ENCODE data around the gene HCFC1R1.
A peak's percentile ranks its signal among the peaks of the same experiment; 100 is the strongest.
"Not testable (repeated sequence)": the region's sequence is repeated elsewhere in the genome, so short reads cannot be mapped to it uniquely, and the experiment has no call there.

HCFC1R1 gene, protein sequence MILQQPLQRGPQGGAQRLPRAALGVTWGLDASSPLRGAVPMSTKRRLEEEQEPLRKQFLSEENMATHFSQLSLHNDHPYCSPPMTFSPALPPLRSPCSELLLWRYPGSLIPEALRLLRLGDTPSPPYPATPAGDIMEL

DNA sequence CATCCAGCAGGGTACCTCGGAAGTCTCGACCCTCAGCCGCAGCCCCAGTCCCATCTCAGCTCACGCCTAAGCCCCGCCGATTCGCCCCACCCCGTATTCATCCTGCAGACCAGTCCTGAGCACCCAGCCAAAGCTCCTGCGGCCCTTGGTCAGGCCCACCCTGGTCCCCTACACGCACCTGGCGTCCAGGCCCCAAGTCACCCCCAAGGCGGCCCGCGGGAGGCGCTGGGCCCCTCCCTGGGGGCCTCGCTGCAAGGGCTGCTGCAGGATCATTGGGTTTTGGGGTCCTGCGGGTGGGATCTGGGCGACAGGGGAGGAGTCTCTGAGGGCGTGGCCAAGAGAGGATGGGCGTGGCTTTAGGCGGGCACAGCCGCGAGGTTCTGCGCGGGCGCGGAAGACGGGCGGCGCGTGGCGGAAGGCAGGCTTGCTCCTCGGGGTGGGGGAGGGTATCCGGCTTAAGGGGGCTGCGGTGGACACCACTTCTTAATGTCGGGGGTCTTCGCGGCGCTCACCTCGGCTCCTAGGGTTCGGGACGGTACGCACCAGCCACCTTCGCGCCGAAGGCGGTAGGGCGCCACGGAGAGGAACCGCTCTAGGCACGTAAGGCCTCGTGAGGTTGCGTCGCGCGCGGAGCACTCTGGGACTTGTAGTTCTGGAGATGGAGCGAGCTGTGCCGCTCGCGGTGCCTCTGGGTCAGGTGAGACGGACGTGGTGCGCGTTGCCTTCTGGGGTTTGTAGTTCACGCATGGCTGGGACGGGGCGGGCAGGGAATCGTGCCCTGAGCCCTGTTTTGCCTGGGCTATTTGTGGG lies at the start of gene HCFC1R1, which contains the start of gene THOC6:
TSS of gene HCFC1R1 (minus strand) at position 274 of the 810 bp plus-strand sequence. CDS start at position 273, 1 bp downstream.
TSS of gene THOC6 (plus strand) at position 367 of the 810 bp plus-strand sequence. CDS start at position 659, 292 bp downstream.
- DNase-seq: peak; percentile 96 to 99 (median 98)
- intact Hi-C loops (cut with DNase I): loop anchor here (2.0 kb wide), 1 partner anchor 19 kb away; no protein-coding TSS in a partner anchor

GRCh38 chr16:3073448-3073847 lies 49.7 kb upstream of the HCFC1R1 start:
- DNase-seq: no peak
- intact Hi-C loops (cut with DNase I): no loop called here

DNA sequence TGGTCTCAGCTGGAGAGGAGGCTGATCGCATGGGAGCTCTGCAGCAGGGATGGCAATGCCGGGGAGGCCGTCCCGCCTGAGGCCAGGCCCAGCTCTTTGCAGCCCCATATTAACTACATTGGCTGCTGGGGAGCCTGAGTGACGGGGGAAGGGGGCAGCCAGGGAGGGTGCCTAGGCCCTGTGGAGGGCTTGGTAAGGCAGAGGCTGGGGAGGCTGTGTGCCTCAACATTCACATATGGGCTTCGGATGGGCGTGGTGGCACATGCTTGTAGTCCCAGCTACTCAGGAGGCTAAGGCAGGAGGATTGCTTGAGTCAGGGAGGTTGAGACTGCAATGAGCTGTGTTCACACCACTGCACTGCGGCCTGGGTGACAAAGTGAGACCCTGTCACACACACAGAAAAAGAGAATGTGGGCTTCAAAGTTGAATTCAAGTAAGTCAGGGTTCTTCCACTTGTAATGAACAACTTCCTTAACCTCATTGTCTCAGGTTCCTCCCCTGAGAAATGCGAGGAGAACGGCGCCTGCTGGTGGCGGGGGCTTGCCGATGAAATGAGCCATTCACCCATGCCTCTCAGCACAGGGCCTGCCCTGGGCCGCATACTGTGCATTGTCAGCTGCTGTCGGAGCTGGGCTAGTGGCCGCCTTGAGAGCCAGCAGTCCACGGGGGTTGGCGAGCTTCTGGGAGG lies 49.0 kb upstream of the HCFC1R1 start:
- DNase-seq; intact Hi-C loops (cut with DNase I): not testable (repeated sequence)

DNA sequence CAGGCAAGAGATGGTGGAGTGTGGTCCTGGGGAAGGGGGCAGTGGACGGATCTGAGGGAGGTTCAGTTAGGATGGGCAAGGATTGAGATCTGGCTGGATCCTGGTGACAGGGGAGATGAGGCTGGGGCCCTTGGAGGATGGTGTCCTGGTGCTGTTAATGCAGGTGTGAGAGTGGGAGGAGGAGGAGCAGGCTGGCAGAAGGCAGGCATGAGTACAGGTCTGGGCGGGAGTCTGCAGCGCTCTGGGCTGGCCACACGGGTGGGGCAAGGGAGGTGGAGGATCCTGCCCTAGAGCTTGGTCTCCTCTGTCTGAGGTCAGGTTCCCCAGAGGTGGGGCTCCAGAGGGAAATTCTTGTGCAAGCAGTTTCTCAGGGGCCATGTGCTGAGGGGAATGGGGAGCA lies 48.4 kb upstream of the HCFC1R1 start:
- intact Hi-C loops (cut with DNase I); DNase-seq: not testable (repeated sequence)

DNA sequence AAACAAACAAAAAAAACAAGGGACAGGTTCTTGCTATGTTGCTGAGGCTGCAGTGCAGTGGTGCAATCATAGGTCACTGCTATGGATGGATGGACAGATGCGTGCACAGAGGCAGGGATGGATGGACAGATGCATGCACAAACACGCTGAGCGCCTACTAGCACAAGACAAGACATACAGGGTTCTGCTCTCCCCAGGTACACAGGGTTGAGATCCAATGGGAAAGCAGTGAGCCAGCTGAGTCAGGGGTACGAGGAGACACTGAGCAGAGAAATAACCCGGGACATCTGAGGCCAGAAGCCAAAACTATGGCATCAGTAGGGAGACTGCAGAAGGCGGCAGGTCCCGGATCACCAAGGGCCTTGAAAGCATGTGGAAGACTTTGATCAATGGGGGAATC lies 47.9 kb upstream of the HCFC1R1 start:
- intact Hi-C loops (cut with DNase I): no loop called here
- DNase-seq: no peak

GRCh38 chr16:3070608-3071111 lies 46.9 kb upstream of the HCFC1R1 start:
- intact Hi-C loops (cut with DNase I): no loop called here
- DNase-seq: no peak

GRCh38 chr16:3069146-3069545 lies 45.4 kb upstream of the HCFC1R1 start:
- intact Hi-C loops (cut with DNase I); DNase-seq: not testable (repeated sequence)

GRCh38 chr16:3068487-3068886 lies 44.7 kb upstream of the HCFC1R1 start:
- intact Hi-C loops (cut with DNase I): no loop called here
- no peak for DNase-seq

DNA sequence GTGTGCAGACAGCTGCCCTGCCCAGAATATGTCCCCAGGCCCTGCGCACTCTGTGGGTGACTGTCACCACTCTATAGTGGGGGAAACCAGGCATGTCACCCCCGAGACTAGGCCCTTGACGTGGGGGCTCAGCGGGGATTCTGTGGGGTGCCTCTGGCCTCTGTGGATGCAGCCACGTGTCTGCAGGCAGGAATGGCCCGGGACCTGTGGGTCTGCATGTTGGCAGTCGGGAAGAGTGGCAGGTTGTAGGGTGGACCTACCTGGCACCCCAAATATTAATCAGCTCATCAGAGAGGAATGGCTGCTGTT lies 42.7 kb upstream of the HCFC1R1 start:
- DNase-seq: no peak
- intact Hi-C loops (cut with DNase I): no loop called here

GRCh38 chr16:3065742-3066439 lies 42.1 kb upstream of the HCFC1R1 start:
- no peak for DNase-seq
- intact Hi-C loops (cut with DNase I): no loop called here

DNA sequence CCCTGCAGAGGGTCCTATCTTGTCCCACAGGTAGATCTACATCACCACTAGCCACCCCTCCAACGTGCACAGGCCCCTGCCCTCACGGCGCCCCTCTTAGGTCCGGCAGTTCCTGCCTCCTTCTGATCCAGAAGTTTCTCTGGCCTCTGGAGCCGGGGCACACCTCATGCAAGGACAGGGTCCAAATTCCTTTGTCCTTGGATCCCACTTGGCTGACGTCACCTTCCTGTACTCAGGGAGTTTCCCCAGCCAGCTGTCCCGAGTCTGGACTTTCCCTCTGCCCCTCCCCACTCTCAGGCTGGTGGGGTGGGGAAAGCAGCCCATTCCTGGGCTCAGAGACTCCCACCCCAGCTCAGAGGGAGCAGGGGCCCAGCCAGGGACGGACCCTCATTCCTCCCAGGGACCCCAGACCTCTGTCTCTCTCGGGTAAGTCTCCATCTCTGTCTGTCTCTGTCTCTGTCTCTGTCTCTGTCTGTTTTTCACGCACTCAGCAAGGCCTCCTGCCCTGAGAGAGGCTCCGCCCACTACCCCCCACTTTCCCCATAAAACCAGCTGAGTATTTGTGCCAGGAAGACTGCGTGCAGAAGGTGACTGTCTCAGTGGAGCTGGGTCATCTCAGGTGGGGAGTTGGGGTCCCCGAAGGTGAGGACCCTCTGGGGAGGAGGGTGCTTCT lies 41.5 kb upstream of the HCFC1R1 start, which contains the start of gene IL32:
TSS of gene IL32 (plus strand) at position 572 of the 673 bp plus-strand sequence. CDS start 172 bp downstream, outside the sequence.
- DNase-seq: no peak
- intact Hi-C loops (cut with DNase I): no loop called here

DNA sequence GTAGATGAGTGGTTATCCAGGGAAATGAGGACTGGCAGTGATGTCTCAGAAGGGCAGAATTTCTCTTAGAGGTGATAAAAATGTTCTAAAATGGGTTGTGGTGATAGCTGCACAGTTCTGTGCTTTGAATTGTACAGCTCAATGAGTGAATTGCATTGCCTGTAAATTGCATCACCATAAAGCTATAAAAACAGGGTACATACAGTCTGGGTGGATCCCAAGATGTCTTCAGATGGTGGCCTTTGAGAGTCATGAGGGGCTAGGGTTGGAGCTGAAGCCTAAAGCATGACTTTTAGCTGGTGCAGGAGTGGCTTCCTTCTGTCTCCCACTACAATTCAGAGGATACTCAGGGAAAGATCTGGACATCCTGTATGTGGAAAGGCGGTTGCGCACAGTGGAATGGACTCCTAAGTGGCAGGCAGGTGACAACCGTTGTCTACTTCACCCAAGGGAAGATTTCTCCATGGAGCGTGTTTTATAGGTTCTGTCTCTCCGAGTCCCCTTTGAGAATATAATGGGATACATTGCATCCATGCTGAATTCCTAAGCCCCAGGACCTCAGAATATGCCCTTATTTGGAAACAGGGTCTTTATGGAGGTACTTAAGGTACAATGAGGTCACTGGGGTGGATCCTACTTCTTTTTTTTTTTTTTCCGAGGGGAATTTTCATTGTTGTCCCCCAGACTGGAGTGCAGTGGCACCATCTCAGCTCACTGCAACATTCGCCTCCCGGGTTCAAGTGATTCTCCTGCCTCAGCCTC lies 40.1 kb upstream of the HCFC1R1 start:
- no peak for DNase-seq
- intact Hi-C loops (cut with DNase I): loop anchor here (5.0 kb wide), 1 partner anchor 53 kb away; no protein-coding TSS in a partner anchor

GRCh38 chr16:3062553-3062952 lies 38.8 kb upstream of the HCFC1R1 start:
- no peak for DNase-seq
- intact Hi-C loops (cut with DNase I): loop anchor here (5.0 kb wide), 1 partner anchor 55 kb away; no protein-coding TSS in a partner anchor

- intact Hi-C loops (cut with DNase I): loop anchor here (5.0 kb wide), 1 partner anchor 57 kb away; no protein-coding TSS in a partner anchor
- DNase-seq: no peak
Observed at GRCh38 chr16:3060339-3061127, 36.8 kb upstream of the HCFC1R1 start.

DNA sequence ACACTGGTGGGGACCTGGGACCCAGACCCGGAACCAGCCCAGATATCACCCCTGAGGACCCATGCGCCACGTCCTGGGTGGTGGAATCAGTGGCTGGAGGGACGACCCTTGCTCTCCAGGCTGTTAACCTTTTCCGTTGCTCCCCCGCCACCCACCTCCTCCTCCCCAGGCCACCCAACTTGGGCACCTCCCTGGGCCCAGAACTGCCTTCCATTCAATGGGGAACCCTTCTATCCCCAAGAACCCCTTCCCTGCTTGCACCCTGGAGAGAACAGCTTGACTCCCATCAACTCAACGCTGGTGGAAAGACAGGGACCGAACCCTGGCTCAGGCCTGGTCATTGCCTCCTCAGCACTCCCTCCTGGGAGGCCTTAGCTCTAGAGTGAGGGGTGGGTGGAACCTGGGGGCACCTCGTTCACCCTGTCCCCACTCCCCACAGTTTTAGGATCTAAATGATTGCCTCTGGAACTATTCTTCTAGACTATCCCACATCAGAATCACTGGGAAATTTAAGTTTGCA lies 36.0 kb upstream of the HCFC1R1 start:
- no peak for DNase-seq
- intact Hi-C loops (cut with DNase I): loop anchor here (2.0 to 5.0 kb wide), 2 partner anchors 58 to 67 kb away; no protein-coding TSS in a partner anchor

GRCh38 chr16:3059041-3059722 lies 35.4 kb upstream of the HCFC1R1 start:
- intact Hi-C loops (cut with DNase I): loop anchor here (2.0 kb wide), 1 partner anchor 68 kb away; no protein-coding TSS in a partner anchor
- DNase-seq: peak; percentile 15 to 90 (median 82)

Data from head of caudate nucleus (tissue), 42 donors.